Gastrocnemius medialis (tissue), 4 donors: ENCODE measurements around the gene DUOXA2. TPM values are rescaled to one million over a fixed set of nuclear protein-coding genes. Genes with fewer than 3 reads are reported as not detected.

ENCODE experiments used
- ATAC-seq, 2 donors: fragments of 150-250 bp; one replicate each; pipeline ENCODE4 v1.9.1; 2016
- DNase-seq, 2 donors: peaks; one replicate each; pipeline ENCODE4 v3.0.0-alpha.2; 2019
- H3K27ac ChIP-seq, 4 donors: fragments of 200-600 bp; sonication (generic); 1 replicate in 1 of 4; 2 replicates in 3 of 4; pipeline ENCODE4 v1.5.1; 2016 to 2018; ENCODE audit warnings: mild to moderate bottlenecking in 2 of 4, moderate library complexity in 1 of 4
- H3K27me3 ChIP-seq, 3 donors: fragments of 200-600 bp; sonication (generic) in 2 of 3; 1 replicate in 1 of 3; 2 replicates in 2 of 3; pipeline versions ENCODE4 v1.5.1 to v1.6.0; 2016 to 2019; ENCODE audit warnings: mild to moderate bottlenecking in 1 of 3, moderate library complexity in 1 of 3
- H3K36me3 ChIP-seq, 2 donors: fragments of 200-600 bp; sonication (generic) in 1 of 2; one replicate each; pipeline ENCODE4 v1.5.1; 2017 to 2018
- H3K4me1 ChIP-seq, 2 donors: fragments of 200-600 bp; sonication (generic) in 1 of 2; one replicate each; pipeline ENCODE4 v1.5.1; 2016 to 2017; ENCODE audit warnings: mild to moderate bottlenecking in 2 of 2
- H3K4me3 ChIP-seq, 4 donors: fragments of 200-600 bp; sonication (generic) in 3 of 4; 1 replicate in 1 of 4; 2 replicates in 3 of 4; pipeline ENCODE4 v1.5.1; 2016 to 2019; ENCODE audit warnings: mild to moderate bottlenecking in 2 of 4
- H3K9me3 ChIP-seq, 3 donors: fragments of 200-600 bp; sonication (generic) in 2 of 3; 1 replicate in 1 of 3; 2 replicates in 2 of 3; pipeline ENCODE4 v1.5.1; 2016 to 2019
- CTCF ChIP-seq, 5 experiments: fragments of 450-650 bp in 3 of 5; fragments of 200-600 bp in 2 of 5; sonication (generic) in 2 of 5; IDR thresholded peaks in 4 of 5; conservative IDR thresholded peaks in 1 of 5; 1 replicate in 4 of 5; 2 replicates in 1 of 5; pipeline ENCODE4 v1.5.1; 2016 to 2019; ENCODE audit warnings: antibody characterized with exemption in 5 of 5, mild to moderate bottlenecking in 3 of 5, moderate library complexity in 3 of 5
- POLR2A ChIP-seq, 2 donors: fragments of 450-650 bp; IDR thresholded peaks; one replicate each; pipeline ENCODE4 v1.6.1; 2017; ENCODE audit warnings: antibody characterized with exemption in 2 of 2, mild to moderate bottlenecking in 2 of 2, moderate library complexity in 2 of 2
- in situ Hi-C, 4 donors: fragments of 200-750 bp; cut with MboI; loops; one replicate each; pipeline versions ENCODE4 v1.15.0 to v1.8.0; 2017; ENCODE audit warnings: low sequenced_read_pairs in 4 of 4
- intact Hi-C: fragments of 100-400 bp; cut with DNase I; formaldehyde crosslinking; loops from one replicate; pipeline ENCODE4 v1.15.1; 2023; ENCODE audit warnings: low total_unique reads
- total RNA-seq, 4 donors: library from RNA; depleted of rRNA; stranded (reverse); fragments of >200 nt; gene quantifications; one replicate each; pipeline versions ENCODE4 v1.1.0 to v1.2.3, GENCODE V29; 2016

Gene DUOXA2
- total RNA-seq, 4 donors from 2014 or later, result not detected

DNA sequence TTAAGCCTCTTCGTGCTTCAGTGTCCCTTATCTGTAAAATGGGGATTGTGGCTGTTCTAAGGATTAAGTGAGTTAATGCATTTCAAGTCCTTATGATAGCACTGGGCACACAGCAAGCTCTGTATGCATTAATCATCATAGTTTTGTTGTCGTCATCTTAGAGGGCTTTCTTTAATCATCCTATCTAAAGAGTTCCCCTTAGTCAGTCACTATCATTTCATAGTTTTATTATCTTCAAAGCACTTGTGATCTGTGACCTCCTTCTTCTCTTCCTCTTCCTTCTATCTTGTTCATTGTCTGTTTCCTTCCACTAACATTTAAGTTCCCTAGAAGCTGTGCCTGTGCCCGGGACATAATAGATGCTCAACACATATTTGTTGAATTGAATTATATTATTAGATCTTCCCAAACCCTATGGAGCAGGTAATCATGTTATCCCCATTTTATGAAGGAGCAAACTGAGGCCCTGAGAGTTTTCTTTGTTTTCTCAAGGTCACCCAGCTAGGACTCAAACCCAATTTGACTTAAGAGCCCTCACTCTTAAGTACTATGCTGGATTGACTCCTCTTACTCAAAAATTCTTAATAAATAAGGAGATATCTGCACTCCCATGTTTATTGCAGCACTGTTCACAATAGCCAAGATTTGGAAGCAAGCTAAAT is 24.3 kb upstream of the DUOXA2 start:
- DNase-seq, result no peak
- Histone ChIP-seq H3K4me3 (no peak overlapping the region), H3K9me3 (no peaks in the 10 kb centered on the region), H3K36me3 (no peaks in the 10 kb centered on the region), H3K27me3 (peaks cover 0 to 6% (median 0%) of the 10 kb centered on the region in 3 donors), H3K27ac (no peak overlapping the region), H3K4me1 (no peaks in the 10 kb centered on the region)
- no peak for ATAC-seq
- in situ Hi-C loops, result no loop called here
- TF ChIP-seq CTCF (IDR thresholded peaks at IDR 0.05 in 4 of 5, conservative IDR thresholded peaks at IDR 0.05 in 1 of 5) (no peak), POLR2A (IDR thresholded peaks at IDR 0.05) (no peak)
- intact Hi-C loops, result no loop called here

DNA sequence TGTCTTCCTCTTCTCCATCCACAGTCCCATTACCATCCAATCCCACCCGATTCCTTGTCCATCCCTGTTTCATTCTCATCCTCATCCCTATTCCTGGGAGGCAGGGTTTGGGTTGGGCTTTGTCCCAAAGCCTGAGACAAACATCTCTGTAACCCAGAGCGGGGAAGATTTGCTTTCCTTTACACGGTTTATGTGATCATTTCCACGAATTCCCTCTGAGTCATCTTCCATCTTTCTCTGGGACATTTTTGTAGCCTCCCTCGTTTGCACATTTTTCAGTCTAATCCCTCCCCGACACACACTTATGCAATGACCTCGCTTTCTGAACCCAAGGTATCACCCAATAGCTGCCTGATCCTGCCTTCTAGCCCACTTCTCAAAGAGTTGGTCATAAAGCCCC is 23.0 kb upstream of the DUOXA2 start:
- Histone ChIP-seq H3K4me3 (no peak overlapping the region), H3K27me3 (peaks cover 0 to 6% (median 0%) of the 10 kb centered on the region in 3 donors), H3K9me3 (no peaks in the 10 kb centered on the region), H3K27ac (no peak overlapping the region), H3K4me1 (no peaks in the 10 kb centered on the region), H3K36me3 (no peaks in the 10 kb centered on the region)
- in situ Hi-C loops, result no loop called here
- no peak for DNase-seq
- no peak for TF ChIP-seq POLR2A (IDR thresholded peaks at IDR 0.05)
- no peak for TF ChIP-seq CTCF (IDR thresholded peaks at IDR 0.05 in 4 of 5, conservative IDR thresholded peaks at IDR 0.05 in 1 of 5)
- peak in 1 of 2 donors; percentile 24 for ATAC-seq
- intact Hi-C loops, result no loop called here

- ATAC-seq, result peak; percentile 39 to 76
- intact Hi-C loops, result no loop called here
Observed at GRCh38 chr15:45091576-45091975, 22.6 kb upstream of the DUOXA2 start.

GRCh38 chr15:45093013-45093412 is 21.1 kb upstream of the DUOXA2 start:
- Histone ChIP-seq H3K27ac (no peak overlapping the region), H3K4me1 (no peaks in the 10 kb centered on the region), H3K27me3 (no peaks in the 10 kb centered on the region), H3K9me3 (no peaks in the 10 kb centered on the region), H3K36me3 (no peaks in the 10 kb centered on the region), H3K4me3 (no peak overlapping the region)
- ATAC-seq (no peak), DNase-seq (no peak)
- intact Hi-C loops (no loop called here), in situ Hi-C loops (no loop called here)
- no peak for TF ChIP-seq CTCF (IDR thresholded peaks at IDR 0.05 in 4 of 5, conservative IDR thresholded peaks at IDR 0.05 in 1 of 5)
- no peak for TF ChIP-seq POLR2A (IDR thresholded peaks at IDR 0.05)

More at GRCh38 chr15:45091576-45091975, 22.6 kb upstream of the DUOXA2 start:
- H3K9me3 ChIP-seq, result no peaks in the 10 kb centered on the region
- TF ChIP-seq POLR2A (IDR thresholded peaks at IDR 0.05) (no peak), CTCF (IDR thresholded peaks at IDR 0.05 in 4 of 5, conservative IDR thresholded peaks at IDR 0.05 in 1 of 5) (no peak)
- no peak overlapping the region for H3K4me3 ChIP-seq
- no peaks in the 10 kb centered on the region for H3K36me3 ChIP-seq
- peaks cover 0 to 6% (median 0%) of the 10 kb centered on the region in 3 donors for H3K27me3 ChIP-seq
- H3K27ac ChIP-seq, result no peak overlapping the region
- in situ Hi-C loops, result no loop called here
- H3K4me1 ChIP-seq, result no peaks in the 10 kb centered on the region
- peak in 1 of 2 donors; percentile 55 for DNase-seq
